K562 (cell line): ENCODE results near the gene PAF1. TPM values are rescaled to one million over a fixed set of nuclear protein-coding genes. Genes with fewer than 3 reads are reported as not detected.

Source experiments
- CBX1 ChIP-seq: sonication (generic); IDR thresholded peaks from 2 replicates; pipeline ENCODE4 v1.6.1; 2016; ENCODE audit warnings: antibody characterized with exemption, low read depth, mild to moderate bottlenecking
- CREM ChIP-seq: IDR thresholded peaks from 2 replicates; pipeline ENCODE4 v1.6.1; 2014; ENCODE audit warnings: antibody characterized with exemption, low read depth
- DACH1 ChIP-seq: fragments of 450-650 bp; IDR thresholded peaks from 2 replicates; pipeline ENCODE4 v1.6.1; 2018; ENCODE audit not compliant: partially characterized antibody
- EP300 ChIP-seq: IDR thresholded peaks from 2 replicates; pipeline ENCODE4 v1.6.1; 2012; ENCODE audit warnings: low read length, improper control_type of control experiment
- JUND ChIP-seq, 2 experiments: IDR thresholded peaks; 2 replicates in 1 of 2; 3 replicates in 1 of 2; pipeline ENCODE4 v1.6.1; 2011; ENCODE audit warnings: borderline replicate concordance in 2 of 2, low read depth in 2 of 2, low read length in 2 of 2, improper control_type of control experiment in 1 of 2, missing biosample characterization in 1 of 2, missing genetic modification characterization in 1 of 2, missing genetic modification reagents in 1 of 2
- MAX ChIP-seq: sonication (generic); formaldehyde crosslinking; IDR thresholded peaks from 2 replicates; pipeline ENCODE4 v1.9.0; 2022; ENCODE audit warnings: mild to moderate bottlenecking, missing genetic modification reagents
- MBD1 ChIP-seq: fragments of 250-450 bp; sonication (Bioruptor Pico); IDR thresholded peaks from 2 replicates; pipeline ENCODE4 v1.8.0; 2022; ENCODE audit warnings: inconsistent platforms
- MCM7 ChIP-seq, 2 experiments: fragments of 450-650 bp; IDR thresholded peaks; 2 replicates each; pipeline ENCODE4 v1.6.1; 2016 to 2018
- MTA1 ChIP-seq: fragments of 450-650 bp; IDR thresholded peaks from 2 replicates; pipeline ENCODE4 v1.6.1; 2017; ENCODE audit warnings: borderline replicate concordance
- PHF8 ChIP-seq: fragments of 200-600 bp; sonication (generic); IDR thresholded peaks from 2 replicates; pipeline ENCODE4 v1.6.1; 2012; ENCODE audit warnings: mixed run types, mild to moderate bottlenecking, inconsistent platforms, low read length, moderate library complexity, borderline replicate concordance
- POLR3A ChIP-seq: IDR thresholded peaks from 2 replicates; pipeline ENCODE4 v1.6.1; 2011; ENCODE audit warnings: borderline replicate concordance, mild to moderate bottlenecking, moderate library complexity; ENCODE audit not compliant: insufficient read length, insufficient read depth; ENCODE audit errors: extremely low read depth
- RBM14 ChIP-seq: fragments of 200-400 bp; formaldehyde crosslinking; IDR thresholded peaks from 2 replicates; pipeline ENCODE4 v1.6.1; 2018; ENCODE audit warnings: low read depth, mild to moderate bottlenecking, low read length, moderate library complexity, borderline replicate concordance; ENCODE audit not compliant: insufficient read depth
- RBM34 ChIP-seq: fragments of 200-400 bp; formaldehyde crosslinking; IDR thresholded peaks from 2 replicates; pipeline ENCODE4 v1.6.1; 2018; ENCODE audit warnings: low read length, borderline replicate concordance; ENCODE audit not compliant: insufficient read depth
- RHOXF2B ChIP-seq: fragments of 250-450 bp; sonication (Bioruptor Pico); conservative IDR thresholded peaks from 2 replicates; pipeline ENCODE4 v1.5.1; 2021
- RUNX1 ChIP-seq: sonication (generic); IDR thresholded peaks from 2 replicates; pipeline ENCODE4 v1.6.1; 2016; ENCODE audit warnings: antibody characterized with exemption, low read depth
- SRF ChIP-seq, 2 experiments: fragments of 250-450, 450-650 bp in 1 of 2; sonication (Bioruptor Pico) in 1 of 2; sonication (generic) in 1 of 2; formaldehyde crosslinking; IDR thresholded peaks; 2 replicates each; pipeline versions ENCODE4 v1.5.0 to v1.5.1; 2020 to 2022; ENCODE audit warnings: mild to moderate bottlenecking in 1 of 2, missing genetic modification reagents in 1 of 2
- TAF1 ChIP-seq: IDR thresholded peaks from 2 replicates; pipeline ENCODE4 v1.6.1; 2011; ENCODE audit warnings: mild to moderate bottlenecking, low read length, moderate library complexity; ENCODE audit not compliant: insufficient read depth, control insufficient read depth, severe bottlenecking; ENCODE audit errors: extremely low read depth
- ZBED1 ChIP-seq: IDR thresholded peaks from 2 replicates; pipeline ENCODE4 v1.6.1; 2014
- ZNF134 ChIP-seq: fragments of 250-450 bp; sonication (Bioruptor Pico); conservative IDR thresholded peaks from 2 replicates; pipeline ENCODE4 v1.4.0; 2020
- ZNF146 ChIP-seq: IDR thresholded peaks from one replicate; pipeline ENCODE4 v1.6.1; 2018; ENCODE audit warnings: missing compliant biosample characterization; ENCODE audit not compliant: unreplicated experiment
- ZNF347 ChIP-seq: fragments of 450-650 bp; formaldehyde crosslinking; IDR thresholded peaks from 2 replicates; pipeline ENCODE4 v1.4.0; 2020; ENCODE audit warnings: low read depth, mild to moderate bottlenecking, moderate library complexity
- ZNF445 ChIP-seq: fragments of 250-450 bp; sonication (Bioruptor Pico); IDR thresholded peaks from 2 replicates; pipeline ENCODE4 v1.4.0; 2020; ENCODE audit warnings: low read depth, mild to moderate bottlenecking, moderate library complexity
- ZNF707 ChIP-seq: fragments of 250-450 bp; sonication (Bioruptor Pico); conservative IDR thresholded peaks from 2 replicates; pipeline ENCODE4 v1.8.0; 2022; ENCODE audit warnings: inconsistent platforms, mild to moderate bottlenecking, moderate library complexity
- ZSCAN29 ChIP-seq: fragments of 450-650 bp; IDR thresholded peaks from 2 replicates; pipeline ENCODE4 v1.6.1; 2017
- polyA plus RNA-seq, 8 experiments: library from polyadenylated mRNA; depleted of rRNA in 4 of 8; stranded (reverse) in 5 of 8; unstranded in 3 of 8; fragments of >200 nt; fragmentation: Nextera tagmentation in 2 of 8; fragmentation: Illumina TruSeq in 1 of 8; extraction: Ambion mirVana in 2 of 8; extraction: Trizol in 1 of 8; gene quantifications; 2 replicates each; pipeline versions ENCODE4 v1.2.1 to v1.2.3, GENCODE V29; 2011 to 2014; ENCODE audit warnings: inconsistent platforms in 1 of 8, missing spikeins in 1 of 8
- total RNA-seq, 7 experiments: library from RNA; depleted of rRNA in 6 of 7; stranded (reverse); fragments of >200 nt in 6 of 7; fragmentation: Illumina TruSeq in 2 of 7; extraction: Trizol in 2 of 7; gene quantifications; 2 replicates each; pipeline versions ENCODE4 v1.2.1 to v1.2.3, GENCODE V29; 2011 to 2021; ENCODE audit warnings: low replicate concordance in 1 of 7
- TF ChIP-seq, protein P1 (sequence below): sonication (generic); formaldehyde crosslinking; IDR thresholded peaks from 2 replicates; pipeline ENCODE4 v1.8.0; 2022; ENCODE audit warnings: mild to moderate bottlenecking, missing genetic modification reagents

Gene PAF1
- total and polyA plus RNA-seq, 9 of the 15 experiments (the other 6 are each of a cell fraction or from before 2014, with no cell fraction given): 1.5 to 45.0 (median 33.8) TPM

GRCh38 chr19:39403331-39404312 is 12.7 kb upstream of the PAF1 start (continued):
- TF ChIP-seq ZNF445: no peak
- peak; percentile 96 for TF ChIP-seq JUND (IDR thresholded peaks at IDR 0.05; ENCODE audit: borderline replicate concordance, low read depth, low read length)
- peak; percentile 92; the same call in 1 of the 3 replicates for TF ChIP-seq JUND (tag; IDR thresholded peaks at IDR 0.05; ENCODE audit: borderline replicate concordance, low read depth, low read length)
- no peak for TF ChIP-seq MBD1 (CRISPR knock-in tag)
- no peak for TF ChIP-seq ZNF347
- no peak; the same call in 1 of the 2 replicates for TF ChIP-seq CBX1
- TF ChIP-seq CREM: peak; percentile 76; the same call in 1 of the 2 replicates
- TF ChIP-seq RUNX1: no peak
- TF ChIP-seq PHF8: peak; percentile 6; the same call in 1 of the 2 replicates
- TF ChIP-seq RBM14: no peak
- TF ChIP-seq RHOXF2B: no peak
- TF ChIP-seq MTA1: no peak
- no peak for TF ChIP-seq TAF1
- TF ChIP-seq MAX (CRISPR knock-in tag): peak; percentile 59
- TF ChIP-seq ZNF134 (CRISPR knock-in tag): no peak
- TF ChIP-seq ZNF707: no peak
- no peak for TF ChIP-seq ZNF146
- no peak for TF ChIP-seq EP300
- TF ChIP-seq, protein P1, sequence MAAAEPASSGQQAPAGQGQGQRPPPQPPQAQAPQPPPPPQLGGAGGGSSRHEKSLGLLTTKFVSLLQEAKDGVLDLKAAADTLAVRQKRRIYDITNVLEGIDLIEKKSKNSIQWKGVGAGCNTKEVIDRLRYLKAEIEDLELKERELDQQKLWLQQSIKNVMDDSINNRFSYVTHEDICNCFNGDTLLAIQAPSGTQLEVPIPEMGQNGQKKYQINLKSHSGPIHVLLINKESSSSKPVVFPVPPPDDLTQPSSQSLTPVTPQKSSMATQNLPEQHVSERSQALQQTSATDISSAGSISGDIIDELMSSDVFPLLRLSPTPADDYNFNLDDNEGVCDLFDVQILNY: no peak
- TF ChIP-seq MCM7 (IDR thresholded peaks at IDR 0.05): no peak
- no peak for TF ChIP-seq POLR3A
- no peak for TF ChIP-seq SRF (CRISPR knock-in tag; IDR thresholded peaks at IDR 0.05)
- no peak for TF ChIP-seq ZSCAN29
- no peak for TF ChIP-seq ZBED1
- TF ChIP-seq RBM34: no peak
- no peak for TF ChIP-seq DACH1
